CD4-positive, alpha-beta T cell treated with Interferon alpha-2 for 1 hour (primary cell): Measurements from ENCODE around the gene POLA1.

ENCODE experiments used
- DNase-seq, 2 donors: peaks; one replicate each; pipeline ENCODE4 v3.0.0-alpha.2; 2020 to 2022

Gene POLA1

GRCh38 chrX:24982306-24982965 lies 288.7 kb downstream of the POLA1 start:
- no peak for DNase-seq

DNA sequence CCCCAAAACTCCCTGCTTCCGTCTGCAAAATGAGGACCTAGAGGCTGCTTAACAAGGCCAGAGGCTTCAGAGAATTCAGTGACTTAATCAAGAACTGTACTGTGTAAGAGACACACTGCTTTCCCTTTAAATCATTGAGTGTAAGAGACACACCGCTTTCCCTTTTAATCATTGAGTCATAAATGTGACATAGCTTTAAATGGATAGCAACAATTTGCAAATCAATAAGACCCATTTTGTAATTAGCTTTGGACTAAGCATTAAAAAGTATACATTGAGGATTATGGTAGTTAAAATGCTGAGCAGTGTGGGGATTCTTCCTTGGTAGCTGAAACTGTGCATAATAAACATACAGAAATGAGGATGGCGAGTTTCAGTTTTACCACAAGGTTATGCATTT lies 290.2 kb downstream of the POLA1 start:
- no peak for DNase-seq

DNA sequence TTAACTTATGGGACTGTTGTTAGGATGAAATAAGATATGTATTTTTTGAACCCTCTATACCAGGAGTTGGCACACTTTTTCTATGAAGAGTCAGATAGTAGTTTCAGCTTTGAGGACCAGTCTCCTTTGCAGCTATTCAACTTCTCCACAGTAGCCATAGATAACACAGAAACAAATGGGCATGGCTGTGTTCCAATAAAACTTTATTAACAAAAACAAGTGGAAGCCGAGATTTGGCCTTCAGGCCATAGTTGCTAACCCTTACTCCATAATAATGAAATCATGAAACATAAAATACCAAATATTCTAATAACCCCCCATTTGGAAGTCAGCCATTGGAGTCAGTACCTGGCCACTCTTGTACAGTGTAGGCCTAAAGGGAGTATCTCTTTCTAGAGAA lies 291.4 kb downstream of the POLA1 start:
- no peak for DNase-seq

DNA sequence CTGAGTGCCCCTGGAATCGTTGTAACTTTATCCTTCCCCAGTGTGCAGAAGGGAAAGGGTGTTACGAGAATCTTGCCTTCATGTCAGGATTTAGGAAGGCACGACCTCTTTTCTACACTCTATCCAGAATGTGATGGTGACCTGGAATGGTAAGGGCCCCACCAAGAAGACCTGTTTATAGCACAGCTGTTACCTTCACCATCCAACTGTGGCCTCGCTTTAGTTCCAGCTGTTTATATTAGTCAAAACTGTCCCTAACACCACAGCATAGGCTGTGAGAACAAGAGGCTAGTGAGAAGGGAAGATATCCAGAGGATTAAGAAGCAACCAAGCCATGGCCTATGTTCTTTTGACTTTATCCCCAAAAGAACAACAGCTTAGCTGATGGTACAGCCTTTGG lies 294.0 kb downstream of the POLA1 start:
- no peak for DNase-seq

- no peak for DNase-seq
Observed at GRCh38 chrX:24988314-24988713, 294.6 kb downstream of the POLA1 start.

GRCh38 chrX:24990535-24990934 lies 296.8 kb downstream of the POLA1 start:
- no peak for DNase-seq

GRCh38 chrX:24993879-24994278 lies 300.2 kb downstream of the POLA1 start:
- no peak for DNase-seq

DNA sequence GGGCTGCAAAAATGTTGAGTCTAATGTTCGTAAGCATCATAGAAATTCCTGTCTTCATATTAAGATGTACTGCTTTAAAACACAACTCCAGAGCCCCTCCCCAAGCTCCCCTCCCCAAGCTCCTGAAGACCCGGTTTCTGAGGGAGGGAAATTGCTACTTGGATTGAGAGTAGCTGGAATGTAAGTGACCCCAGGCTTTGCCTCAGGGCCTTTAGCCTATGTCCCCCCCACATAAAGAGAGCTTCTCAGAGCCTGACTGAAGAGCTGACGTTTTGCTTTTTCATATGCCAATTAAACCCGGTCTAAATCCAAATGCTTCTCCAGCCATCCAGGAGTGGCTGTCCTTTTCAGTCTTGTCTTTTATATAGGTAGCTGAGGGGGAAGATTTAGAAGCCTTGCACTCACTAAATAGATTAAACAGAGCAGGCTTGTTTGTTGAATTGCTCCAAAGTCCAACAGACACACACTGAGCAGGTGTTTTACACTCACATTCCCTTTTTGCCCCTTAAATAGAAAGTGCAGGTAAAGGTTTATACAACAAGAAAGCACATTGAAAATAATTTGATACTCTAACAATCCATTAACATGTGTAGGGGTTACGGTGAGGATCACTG lies 302.5 kb downstream of the POLA1 start:
- no peak for DNase-seq

GRCh38 chrX:24999511-24999910 lies 305.8 kb downstream of the POLA1 start:
- no peak for DNase-seq

DNA sequence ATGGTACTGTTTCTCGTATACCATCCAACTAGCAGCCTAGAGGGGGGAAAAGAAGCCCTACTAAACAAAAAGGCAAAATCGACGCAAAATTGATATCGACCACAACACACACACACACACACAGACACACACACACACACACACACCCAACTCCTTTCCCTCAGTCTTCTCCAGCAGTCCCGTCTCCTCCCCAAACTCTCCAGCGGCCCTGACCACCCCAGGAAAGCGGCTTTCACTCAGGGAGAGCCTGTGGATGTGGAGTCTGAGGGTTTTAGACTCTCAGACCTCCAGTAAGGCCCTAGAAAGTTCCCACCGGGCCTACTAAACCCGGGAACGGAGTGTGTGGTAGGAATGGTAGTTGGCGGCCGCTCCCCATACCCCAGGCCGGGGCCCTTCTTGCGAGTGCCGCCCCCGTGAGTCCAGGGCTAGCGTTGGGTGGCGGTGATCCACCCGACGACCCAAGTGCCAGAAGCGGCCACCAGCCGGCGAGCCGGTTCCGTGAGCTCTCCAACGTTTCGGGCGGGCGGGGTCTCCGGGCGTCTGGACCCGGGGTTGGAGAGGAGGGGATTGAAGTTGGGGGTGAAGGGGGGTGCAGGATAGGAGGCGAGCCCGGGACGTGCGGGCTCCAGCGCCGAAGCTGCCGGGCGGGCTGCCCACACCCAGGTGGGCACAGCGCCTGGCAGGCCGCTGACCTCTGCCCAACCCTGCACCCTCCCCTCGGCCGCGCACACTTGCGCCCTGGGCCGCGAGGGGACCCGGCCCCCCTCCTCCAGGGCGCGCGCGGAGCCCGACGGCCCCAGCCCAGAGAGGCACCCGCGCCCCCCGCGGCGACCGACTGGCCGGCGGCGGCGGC lies 308.3 kb downstream of the POLA1 start:
- no peak for DNase-seq

DNA sequence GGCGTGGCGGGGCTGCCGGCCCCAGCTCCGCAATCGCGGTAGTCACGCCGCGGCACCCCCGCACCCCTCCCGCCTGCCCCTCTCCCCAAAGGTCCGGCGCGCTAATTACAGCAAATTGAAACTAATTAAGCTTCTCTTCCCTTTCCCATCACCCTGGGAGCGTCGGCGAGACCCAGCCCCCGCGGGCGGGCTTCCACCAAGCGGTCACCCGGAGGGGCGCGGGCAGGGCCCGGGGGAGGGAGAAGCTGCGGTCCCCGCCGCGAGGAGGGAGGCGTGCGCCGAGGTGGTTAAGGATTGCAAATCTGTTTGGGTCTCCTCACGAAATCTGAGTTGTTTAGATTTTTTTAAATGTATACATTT lies 308.9 kb downstream of the POLA1 start:
- no peak for DNase-seq

GRCh38 chrX:25003066-25003849 lies 309.5 kb downstream of the POLA1 start:
- no peak for DNase-seq

- DNase-seq, result no peak
Observed at GRCh38 chrX:25004040-25004439, 310.3 kb downstream of the POLA1 start.

- DNase-seq, result no peak
Observed at GRCh38 chrX:25004485-25005032, 310.8 kb downstream of the POLA1 start.

GRCh38 chrX:25005034-25005381 lies 311.3 kb downstream of the POLA1 start:
- no peak for DNase-seq

DNA sequence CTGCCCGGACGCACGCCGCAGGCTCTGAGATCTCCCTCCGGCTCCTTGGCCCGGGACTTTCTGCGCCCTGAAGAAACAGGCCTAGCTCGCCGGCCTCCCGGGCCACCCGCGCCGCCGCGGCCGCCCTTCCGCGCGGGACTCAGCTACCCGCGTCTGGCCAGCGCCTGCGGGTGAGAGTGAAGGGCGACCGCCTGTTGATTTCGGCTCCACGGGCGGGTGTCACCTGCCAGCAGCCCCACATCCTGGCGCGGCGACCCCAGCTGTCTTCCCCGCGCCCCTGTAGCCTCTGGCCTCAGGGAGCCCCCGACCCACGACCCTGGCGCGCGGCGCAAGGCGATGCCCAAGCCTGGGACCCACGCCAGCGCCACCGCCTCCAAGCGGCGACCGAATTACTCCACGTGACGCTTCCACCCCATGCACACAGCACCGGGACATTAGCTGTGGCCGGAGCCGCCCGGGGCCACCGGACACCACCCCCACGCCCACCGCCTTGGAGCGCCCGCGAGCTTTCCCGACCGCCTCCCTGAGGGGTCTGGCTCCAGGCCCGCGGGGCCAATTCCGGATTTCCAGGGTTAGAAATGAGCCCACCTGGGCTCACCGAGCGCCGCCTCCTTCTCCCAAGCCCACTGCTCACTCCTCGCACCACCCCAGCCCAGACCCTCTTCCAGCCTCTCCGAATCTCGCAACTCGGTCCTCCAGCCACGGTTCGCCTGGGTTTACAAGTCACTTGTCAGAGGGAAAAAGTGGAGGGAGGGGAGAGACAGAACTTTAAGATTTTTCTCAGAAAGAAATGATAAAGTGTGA lies 311.9 kb downstream of the POLA1 start:
- DNase-seq, result no peak

GRCh38 chrX:25006586-25007058 lies 312.9 kb downstream of the POLA1 start:
- no peak for DNase-seq

- no peak for DNase-seq
Observed at GRCh38 chrX:25007059-25008053, 313.6 kb downstream of the POLA1 start.

DNA sequence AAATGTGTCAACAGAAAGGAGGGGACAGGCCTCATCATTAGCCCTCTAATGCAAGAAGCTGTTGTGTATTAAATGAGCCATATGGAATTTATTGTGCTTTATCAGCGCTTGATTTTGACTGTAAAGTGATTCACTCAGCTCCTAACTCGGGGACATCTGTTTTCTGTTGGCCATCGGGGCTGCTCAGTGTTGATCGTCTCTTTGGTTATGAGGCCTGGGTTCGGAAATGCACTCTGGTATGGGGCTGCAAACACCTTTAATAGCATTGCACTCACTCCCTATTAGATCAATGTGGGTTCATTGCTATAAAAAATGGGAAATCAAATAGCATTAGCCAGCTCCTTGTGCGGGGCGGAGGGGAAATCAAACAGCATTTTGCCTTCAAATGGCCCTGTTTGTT lies 315.7 kb downstream of the POLA1 start:
- DNase-seq, result no peak

DNA sequence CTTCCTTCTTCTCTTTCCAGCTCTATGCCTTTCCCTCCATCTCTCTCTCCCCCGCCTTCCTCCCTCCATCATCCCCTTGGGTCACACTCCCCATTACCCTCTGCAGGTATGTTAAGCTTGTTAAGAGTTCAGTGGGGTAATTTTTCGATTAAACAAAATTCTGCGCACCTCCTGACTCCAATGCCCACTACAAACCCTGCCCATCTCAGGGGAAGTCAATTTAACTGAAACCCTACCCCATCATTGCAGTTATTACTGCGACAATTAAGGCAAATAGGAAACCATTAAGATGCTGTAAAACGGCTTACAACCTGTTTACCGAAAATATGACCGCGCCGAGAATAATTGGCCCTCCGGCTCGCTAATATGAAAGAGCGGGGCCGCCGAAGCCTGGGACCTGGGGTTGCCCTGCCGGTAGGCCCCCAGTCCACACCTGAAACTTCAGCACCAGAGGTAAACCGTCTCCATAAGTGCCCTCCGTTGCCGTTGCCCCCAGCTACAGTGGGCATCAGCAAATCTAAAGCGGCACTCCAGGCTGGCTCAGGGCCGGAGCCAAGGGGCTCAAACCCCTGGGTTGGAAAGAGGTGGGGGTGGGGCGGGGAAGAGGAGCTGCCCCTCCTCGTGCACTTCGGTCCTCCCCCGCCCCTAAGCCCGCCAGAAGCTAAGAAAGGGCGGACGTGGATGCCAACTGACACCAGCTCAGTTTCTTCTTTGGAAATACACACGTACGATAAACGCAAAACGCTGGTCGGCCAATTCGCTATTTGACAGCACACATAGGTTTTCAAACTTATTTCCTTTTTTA lies 317.3 kb downstream of the POLA1 start:
- DNase-seq, result no peak
